Measurements from ENCODE around the gene PAX5.
"Not testable (repeated sequence)": the region's sequence is repeated elsewhere in the genome, so short reads cannot be mapped to it uniquely, and the experiment has no call there.

Gene PAX5

GRCh38 chr9:37033682-37034304, at the start of gene PAX5:
Gene PAX5 (minus strand): TSS chr9:37034268. CDS start chr9:37034031, 237 bp downstream.
- Histone ChIP-seq H3K27ac (peak within 1 kb of the TSS; percentile 84 to 94 (median 92)), H3K27me3 (peaks cover 100% of the 10 kb centered on the region in 11 experiments), H3K4me1 (peaks cover 35 to 98% (median 62%) of the 10 kb centered on the region in 10 experiments), H3K4me2 (peak within 1 kb of the TSS; percentile 78 to 98 (median 95)), H4K20me1 (peaks cover 0 to 88% (median 66%) of the 10 kb centered on the region in 11 experiments; a peak in 17 of 22 replicates), H3K9ac (peak within 1 kb of the TSS; percentile 81 to 93 (median 90)), H3K4me3 (peak within 1 kb of the TSS; percentile 57 to 84 (median 79)), H3K36me3 (no peaks in the 10 kb centered on the region), H3K9me3 (replicated peaks in 1 of 11) (no peaks in the 10 kb centered on the region; a peak in 1 of 22 replicates)
- TF ChIP-seq Cebpa-rat (IDR thresholded peaks at IDR 0.05): no peak

- Histone ChIP-seq H3K4me3 (no peak overlapping the region), H3K9ac (no peak overlapping the region), H4K20me1 (peaks cover 6 to 37% (median 18%) of the 10 kb centered on the region in 11 experiments; a peak in 14 of 22 replicates), H3K9me3 (replicated peaks in 1 of 11) (peaks cover 0 to 7% (median 6%) of the 10 kb centered on the region in 11 experiments; a peak in 17 of 22 replicates), H3K27ac (no peak overlapping the region), H3K36me3 (peaks cover 20 to 43% (median 31%) of the 10 kb centered on the region in 11 experiments), H3K4me1 (peaks cover 18 to 46% (median 30%) of the 10 kb centered on the region in 10 experiments), H3K27me3 (no peaks in the 10 kb centered on the region), H3K4me2 (peak overlapping the region in 4 of 11 experiments; percentile 2 to 20 (median 8); a peak in 2 of 22 replicates)
- TF ChIP-seq Cebpa-rat (IDR thresholded peaks at IDR 0.05): no peak
Measured at GRCh38 chr9:37083654-37084053, 49.6 kb upstream of the PAX5 start.

- no peak overlapping the region for H3K4me3 ChIP-seq
- TF ChIP-seq Cebpa-rat (IDR thresholded peaks at IDR 0.05): no peak
Measured at GRCh38 chr9:37082214-37082765, 48.2 kb upstream of the PAX5 start.

GRCh38 chr9:37081507-37081906, 47.4 kb upstream of the PAX5 start:
- not testable (repeated sequence) for H3K27me3 ChIP-seq, H3K27ac ChIP-seq
- Histone ChIP-seq H3K4me3 (peak overlapping the region in 5 of 10 experiments; percentile 14 to 98 (median 93); a peak in 6 of 20 replicates), H4K20me1 (peaks cover 6 to 35% (median 18%) of the 10 kb centered on the region in 11 experiments; a peak in 14 of 22 replicates), H3K9ac (peak overlapping the region in 3 of 11 experiments; percentile 92 to 96 (median 95); a peak in 4 of 22 replicates), H3K4me1 (peaks cover 18 to 46% (median 30%) of the 10 kb centered on the region in 10 experiments), H3K36me3 (peaks cover under 1 to 21% (median 11%) of the 10 kb centered on the region in 11 experiments; a peak in 21 of 22 replicates), H3K9me3 (replicated peaks in 1 of 11) (peaks cover 0 to 11% (median 9%) of the 10 kb centered on the region in 11 experiments; a peak in 17 of 22 replicates), H3K4me2 (peak overlapping the region; percentile 88 to 98 (median 95))

More at GRCh38 chr9:37082214-37082765, 48.2 kb upstream of the PAX5 start:
- H3K9me3 ChIP-seq (replicated peaks in 1 of 11): peaks cover 0 to 11% (median 9%) of the 10 kb centered on the region in 11 experiments; a peak in 17 of 22 replicates
- no peaks in the 10 kb centered on the region for H3K27me3 ChIP-seq
- H3K27ac ChIP-seq: no peak overlapping the region
- H4K20me1 ChIP-seq: peaks cover 6 to 37% (median 18%) of the 10 kb centered on the region in 11 experiments; a peak in 14 of 22 replicates
- peaks cover 9 to 29% (median 19%) of the 10 kb centered on the region in 11 experiments for H3K36me3 ChIP-seq
- peak overlapping the region in 10 of 11 experiments; percentile 19 to 98 (median 94); a peak in 15 of 22 replicates for H3K4me2 ChIP-seq
- no peak overlapping the region for H3K9ac ChIP-seq
- peaks cover 18 to 46% (median 30%) of the 10 kb centered on the region in 10 experiments for H3K4me1 ChIP-seq

- not testable (repeated sequence) for H3K27me3 ChIP-seq
- H3K36me3 ChIP-seq: peaks cover 0 to 11% (median 4%) of the 10 kb centered on the region in 11 experiments; a peak in 6 of 22 replicates
- H3K9me3 ChIP-seq (replicated peaks in 1 of 11): peaks cover 0 to 11% (median 9%) of the 10 kb centered on the region in 11 experiments; a peak in 17 of 22 replicates
- H3K9ac ChIP-seq: peak overlapping the region; percentile 83 to 98 (median 93)
- peak overlapping the region; percentile 86 to 97 (median 91) for H3K27ac ChIP-seq
- H3K4me1 ChIP-seq: peaks cover 16 to 53% (median 27%) of the 10 kb centered on the region in 10 experiments
- H3K4me3 ChIP-seq: peak overlapping the region; percentile 76 to 99 (median 90)
- H3K4me2 ChIP-seq: peak overlapping the region; percentile 88 to 98 (median 95)
- peaks cover 6 to 25% (median 14%) of the 10 kb centered on the region in 11 experiments; a peak in 14 of 22 replicates for H4K20me1 ChIP-seq
Measured at GRCh38 chr9:37080165-37080628, 46.1 kb upstream of the PAX5 start.

GRCh38 chr9:37079370-37080164, 45.5 kb upstream of the PAX5 start:
- no peaks in the 10 kb centered on the region for H3K27me3 ChIP-seq
- peaks cover 6 to 21% (median 8%) of the 10 kb centered on the region in 11 experiments; a peak in 14 of 22 replicates for H4K20me1 ChIP-seq
- H3K9ac ChIP-seq: peak overlapping the region; percentile 83 to 98 (median 93)
- H3K4me3 ChIP-seq: peak overlapping the region; percentile 76 to 99 (median 90)
- peak overlapping the region; percentile 88 to 98 (median 95) for H3K4me2 ChIP-seq
- peaks cover 12 to 54% (median 32%) of the 10 kb centered on the region in 10 experiments for H3K4me1 ChIP-seq
- peaks cover 0 to 10% (median 4%) of the 10 kb centered on the region in 11 experiments; a peak in 5 of 22 replicates for H3K36me3 ChIP-seq
- H3K9me3 ChIP-seq (replicated peaks in 1 of 11): peaks cover 0 to 11% (median 9%) of the 10 kb centered on the region in 11 experiments; a peak in 17 of 22 replicates
- no peak for TF ChIP-seq Cebpa-rat (IDR thresholded peaks at IDR 0.05)
- H3K27ac ChIP-seq: peak overlapping the region; percentile 86 to 97 (median 91)

GRCh38 chr9:37074790-37075189, 40.7 kb upstream of the PAX5 start:
- not testable (repeated sequence) for H3K27me3 ChIP-seq, H3K4me3 ChIP-seq, H3K36me3 ChIP-seq, H4K20me1 ChIP-seq, H3K27ac ChIP-seq
- Histone ChIP-seq H3K9ac (0 out of 22 replicates have a peak overlapping the region, but pooled peaks of 1 of the 11 experiments have one; percentile 11), H3K9me3 (replicated peaks in 1 of 11) (peaks cover 0 to 11% (median 9%) of the 10 kb centered on the region in 11 experiments; a peak in 17 of 22 replicates), H3K4me2 (peak overlapping the region in 8 of 11 experiments; percentile 13 to 60 (median 57); a peak in 13 of 22 replicates), H3K4me1 (peaks cover 0 to 24% (median 17%) of the 10 kb centered on the region in 10 experiments; a peak in 13 of 20 replicates)

- H3K27me3 ChIP-seq: no peaks in the 10 kb centered on the region
- H3K4me1 ChIP-seq: peaks cover 11 to 24% (median 18%) of the 10 kb centered on the region in 10 experiments
- no peak overlapping the region for H3K4me3 ChIP-seq
- TF ChIP-seq Cebpa-rat (IDR thresholded peaks at IDR 0.05): no peak
- H3K4me2 ChIP-seq: peak overlapping the region in 9 of 11 experiments; percentile 5 to 71 (median 54); a peak in 16 of 22 replicates
- H3K9ac ChIP-seq: no peak overlapping the region
- H4K20me1 ChIP-seq: no peaks in the 10 kb centered on the region
- H3K27ac ChIP-seq: no peak overlapping the region
- no peaks in the 10 kb centered on the region for H3K36me3 ChIP-seq
- 0 out of 22 replicates have a peak, but pooled peaks cover 0 to 5% (median 0%) of the 10 kb centered on the region in 11 experiments for H3K9me3 ChIP-seq (replicated peaks in 1 of 11)
Measured at GRCh38 chr9:37066139-37066725, 32.2 kb upstream of the PAX5 start.
